ENCODE results near the gene DNAJA2.

Gene DNAJA2

GRCh38 chr16:46932802-46933201 is 40.7 kb downstream of the DNAJA2 start:
- no peak overlapping the region for H3K4me3 ChIP-seq (ENCODE audit: low read length)
- no peak for DNase-seq (ENCODE audit: low read depth, low spot score)

GRCh38 chr16:46930861-46931260 is 42.6 kb downstream of the DNAJA2 start:
- H3K4me3 ChIP-seq (ENCODE audit: low read length), result no peak overlapping the region
- DNase-seq (ENCODE audit: low read depth, low spot score), result no peak

- H3K4me3 ChIP-seq (ENCODE audit: low read length), result no peak overlapping the region; the same call in 1 of the 2 replicates
Measured at GRCh38 chr16:46929378-46930332, 43.8 kb downstream of the DNAJA2 start.

DNA sequence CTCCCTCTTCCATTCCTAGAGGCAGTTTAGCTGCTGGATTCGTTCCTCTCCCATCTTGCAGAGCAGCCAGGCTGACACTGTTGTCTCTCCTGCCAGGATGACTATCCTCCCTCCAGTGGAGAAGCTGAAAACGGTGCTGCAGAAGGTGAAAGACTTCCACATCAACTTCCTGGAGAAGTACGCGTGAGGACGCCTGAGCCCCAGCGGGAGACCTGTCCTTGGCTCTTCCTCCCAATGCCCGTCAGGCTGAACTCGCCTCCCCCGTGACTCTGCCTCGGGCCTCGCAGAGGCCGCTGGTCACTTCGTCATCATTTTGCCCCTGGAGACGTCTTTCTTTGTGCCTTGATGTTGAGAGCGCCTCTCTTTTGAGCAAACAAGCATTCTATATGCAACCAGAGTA is 44.7 kb downstream of the DNAJA2 start:
- H3K4me3 ChIP-seq (ENCODE audit: low read length), result no peak overlapping the region
- DNase-seq (ENCODE audit: low read depth, low spot score), result no peak

More at GRCh38 chr16:46929378-46930332, 43.8 kb downstream of the DNAJA2 start:
- DNase-seq (ENCODE audit: low read depth, low spot score), result peak; percentile 28

DNA sequence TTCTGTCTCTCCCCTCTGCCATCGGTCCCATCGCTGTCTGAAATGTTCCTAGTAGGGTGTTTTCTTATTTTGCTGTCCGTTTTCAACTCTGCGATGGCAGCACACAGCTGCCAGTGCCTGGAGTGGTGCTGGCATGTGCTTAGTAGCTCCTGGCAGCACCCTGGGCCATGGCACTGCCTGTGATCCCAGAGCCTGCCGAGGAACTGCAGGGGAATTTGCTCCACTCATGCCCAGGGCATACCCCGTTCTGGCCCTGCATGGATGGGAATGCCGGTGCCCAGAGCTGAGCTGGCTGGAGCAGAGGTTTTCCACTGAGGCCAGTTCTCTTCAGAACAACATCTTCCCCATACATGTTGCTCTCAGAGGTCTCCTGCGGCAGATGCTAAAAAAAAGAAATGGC is 46.2 kb downstream of the DNAJA2 start:
- no peak for DNase-seq (ENCODE audit: low read depth, low spot score)
- H3K4me3 ChIP-seq (ENCODE audit: low read length), result no peak overlapping the region

DNA sequence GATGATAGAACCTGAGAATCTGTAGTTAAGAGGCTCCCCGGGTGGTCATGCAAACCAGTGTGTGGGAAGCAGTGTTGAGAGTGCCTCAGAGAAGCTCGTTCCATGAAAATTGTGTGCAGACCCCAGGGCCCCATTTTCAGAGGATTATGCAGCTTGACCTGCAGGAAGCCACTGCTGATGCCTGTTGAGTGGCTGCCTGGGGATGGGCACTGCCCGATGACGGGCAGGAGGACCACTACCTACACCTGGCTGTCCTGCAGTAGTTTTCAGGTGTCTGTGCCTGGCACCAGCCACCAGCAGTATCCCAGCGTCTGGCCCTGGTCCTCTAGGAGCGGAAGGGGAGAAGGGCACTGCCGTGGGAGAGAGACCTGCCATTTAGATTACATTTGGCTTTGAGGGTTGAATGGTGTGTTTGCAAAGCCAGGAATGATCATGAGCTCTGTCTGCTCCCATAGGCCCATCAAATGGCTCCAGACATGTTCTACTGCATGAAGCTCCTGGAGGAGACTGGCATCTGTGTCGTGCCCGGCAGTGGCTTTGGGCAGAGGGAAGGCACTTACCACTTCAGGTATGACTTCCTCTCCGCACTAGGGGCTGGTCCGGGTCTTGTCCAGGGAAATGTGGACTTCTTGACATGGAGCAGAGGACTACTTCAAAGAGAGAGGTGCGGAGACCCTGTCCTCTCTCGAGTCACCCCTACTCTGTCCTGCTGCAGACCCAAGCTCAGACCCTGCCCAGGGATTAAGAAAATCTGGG is 46.8 kb downstream of the DNAJA2 start:
- no peak overlapping the region for H3K4me3 ChIP-seq (ENCODE audit: low read length)
- DNase-seq (ENCODE audit: low read depth, low spot score), result no peak

GRCh38 chr16:46924402-46924801 is 49.1 kb downstream of the DNAJA2 start:
- no peak overlapping the region for H3K4me3 ChIP-seq (ENCODE audit: low read length)
- no peak for DNase-seq (ENCODE audit: low read depth, low spot score)

GRCh38 chr16:46923513-46924295 is 49.8 kb downstream of the DNAJA2 start:
- H3K4me3 ChIP-seq (ENCODE audit: low read length), result no peak overlapping the region
- no peak for DNase-seq (ENCODE audit: low read depth, low spot score)

- no peak overlapping the region for H3K4me3 ChIP-seq (ENCODE audit: low read length)
- DNase-seq (ENCODE audit: low read depth, low spot score), result no peak
Measured at GRCh38 chr16:46922239-46922638, 51.2 kb downstream of the DNAJA2 start.

- no peak overlapping the region for H3K4me3 ChIP-seq (ENCODE audit: low read length)
- no peak for DNase-seq (ENCODE audit: low read depth, low spot score)
Measured at GRCh38 chr16:46920402-46921068, 52.9 kb downstream of the DNAJA2 start.

GRCh38 chr16:46918905-46919792 is 54.3 kb downstream of the DNAJA2 start:
- H3K4me3 ChIP-seq (ENCODE audit: low read length), result no peak overlapping the region
- no peak for DNase-seq (ENCODE audit: low read depth, low spot score)

GRCh38 chr16:46918400-46918799 is 55.1 kb downstream of the DNAJA2 start:
- DNase-seq (ENCODE audit: low read depth, low spot score), result no peak
- no peak overlapping the region for H3K4me3 ChIP-seq (ENCODE audit: low read length)

GRCh38 chr16:46916980-46917379 is 56.5 kb downstream of the DNAJA2 start:
- DNase-seq (ENCODE audit: low read depth, low spot score), result peak; percentile 21
- no peak overlapping the region for H3K4me3 ChIP-seq (ENCODE audit: low read length)

DNA sequence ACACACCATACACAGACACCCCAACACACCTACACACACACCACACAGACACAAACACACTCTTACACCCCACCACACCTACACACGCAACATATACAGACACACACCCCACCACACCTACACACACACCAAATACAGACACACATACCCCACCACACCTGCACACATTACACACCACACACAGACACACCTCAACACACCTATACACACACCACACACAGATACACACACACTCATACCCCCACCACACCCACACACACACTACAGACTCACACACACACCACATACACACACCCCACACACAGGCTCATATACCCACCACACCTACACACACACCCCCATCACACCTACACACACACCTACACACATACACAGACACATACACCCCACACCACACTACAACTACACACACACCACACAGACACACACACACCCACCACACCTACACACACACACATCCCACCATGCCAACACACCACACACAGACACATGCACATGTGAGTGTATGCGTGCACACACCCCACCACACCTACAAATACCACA is 57.9 kb downstream of the DNAJA2 start:
- no peak overlapping the region for H3K4me3 ChIP-seq (ENCODE audit: low read length)

DNA sequence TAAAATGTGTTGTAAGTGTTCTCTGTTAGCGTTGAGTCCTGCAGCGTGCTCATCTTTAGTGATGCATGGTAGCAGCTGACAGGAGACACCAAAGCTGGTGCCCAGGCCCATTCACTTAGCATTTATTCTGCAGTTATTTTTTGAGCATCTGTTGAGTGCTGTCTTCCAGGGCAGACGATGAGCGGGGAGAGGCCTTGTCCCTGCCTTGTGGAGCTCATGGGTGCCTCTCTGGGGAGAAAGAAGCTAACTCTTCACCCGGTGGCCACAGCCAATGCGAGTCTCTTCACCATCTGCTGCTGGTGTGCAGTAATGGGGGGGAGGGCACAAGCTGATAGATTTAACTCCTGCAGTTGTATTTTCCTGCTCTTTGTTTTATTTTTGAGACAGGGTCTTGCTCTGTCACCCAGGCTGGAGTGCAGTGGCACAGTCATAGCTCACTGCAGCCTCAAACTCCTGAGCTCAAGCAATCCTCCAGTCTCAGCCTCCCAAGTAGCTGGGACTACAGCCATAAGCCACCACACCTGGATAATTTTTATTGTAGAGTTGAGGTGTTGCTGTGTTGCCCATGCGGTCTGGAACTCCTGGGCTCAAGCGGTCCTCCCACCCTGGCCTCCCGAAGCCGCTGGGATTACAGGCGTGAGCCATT is 58.8 kb downstream of the DNAJA2 start:
- H3K4me3 ChIP-seq (ENCODE audit: low read length), result no peak overlapping the region
- DNase-seq (ENCODE audit: low read depth, low spot score), result no peak

More for the DNA sequence above, 57.9 kb downstream of the DNAJA2 start:
- DNase-seq (ENCODE audit: low read depth, low spot score), result no peak

DNA sequence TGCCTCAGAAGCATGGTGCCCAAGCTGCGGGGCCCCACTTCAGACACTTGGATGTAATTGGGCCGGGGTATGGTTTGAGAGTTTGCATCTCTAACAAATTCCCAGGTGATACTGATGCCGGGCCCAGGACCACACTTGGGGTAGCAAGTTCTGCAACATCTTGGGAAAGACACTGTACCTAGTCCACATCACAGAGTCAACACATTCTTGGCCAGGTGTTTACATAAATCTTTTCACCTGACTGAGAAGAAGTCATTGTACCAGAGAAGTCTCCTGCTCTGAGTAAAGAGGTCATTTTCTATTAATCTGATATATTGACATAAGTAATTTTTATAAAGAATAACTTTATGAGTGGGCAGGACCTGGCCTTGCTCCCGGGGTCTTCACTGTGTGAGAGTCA is 61.8 kb downstream of the DNAJA2 start:
- H3K4me3 ChIP-seq (ENCODE audit: low read length), result no peak overlapping the region
- DNase-seq (ENCODE audit: low read depth, low spot score), result no peak

DNA sequence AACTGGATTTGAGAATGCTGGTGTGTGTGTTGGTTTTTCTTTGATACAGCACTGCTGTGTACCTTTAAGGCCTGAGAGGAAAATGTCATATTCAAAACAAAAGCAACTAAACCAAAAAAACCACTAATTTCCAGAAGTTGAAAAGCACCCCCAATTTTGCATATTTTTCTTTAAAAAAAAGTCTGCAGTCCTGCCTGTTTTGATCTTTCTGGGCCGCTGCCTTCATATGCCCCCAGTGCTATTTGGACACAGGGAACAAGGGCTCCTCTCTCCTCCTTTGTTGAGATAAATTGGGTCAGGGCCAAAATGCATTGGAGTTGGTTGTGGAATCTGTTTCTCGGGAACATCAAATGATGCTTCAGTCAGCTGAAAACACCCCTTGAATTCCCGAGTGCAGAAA is 62.4 kb downstream of the DNAJA2 start:
- no peak overlapping the region for H3K4me3 ChIP-seq (ENCODE audit: low read length)
- DNase-seq (ENCODE audit: low read depth, low spot score), result no peak
